Measurements from ENCODE around the gene TUBGCP2.
"Not testable (repeated sequence)": the region's sequence is repeated elsewhere in the genome, so short reads cannot be mapped to it uniquely, and the experiment has no call there.

The TUBGCP2 gene

DNA sequence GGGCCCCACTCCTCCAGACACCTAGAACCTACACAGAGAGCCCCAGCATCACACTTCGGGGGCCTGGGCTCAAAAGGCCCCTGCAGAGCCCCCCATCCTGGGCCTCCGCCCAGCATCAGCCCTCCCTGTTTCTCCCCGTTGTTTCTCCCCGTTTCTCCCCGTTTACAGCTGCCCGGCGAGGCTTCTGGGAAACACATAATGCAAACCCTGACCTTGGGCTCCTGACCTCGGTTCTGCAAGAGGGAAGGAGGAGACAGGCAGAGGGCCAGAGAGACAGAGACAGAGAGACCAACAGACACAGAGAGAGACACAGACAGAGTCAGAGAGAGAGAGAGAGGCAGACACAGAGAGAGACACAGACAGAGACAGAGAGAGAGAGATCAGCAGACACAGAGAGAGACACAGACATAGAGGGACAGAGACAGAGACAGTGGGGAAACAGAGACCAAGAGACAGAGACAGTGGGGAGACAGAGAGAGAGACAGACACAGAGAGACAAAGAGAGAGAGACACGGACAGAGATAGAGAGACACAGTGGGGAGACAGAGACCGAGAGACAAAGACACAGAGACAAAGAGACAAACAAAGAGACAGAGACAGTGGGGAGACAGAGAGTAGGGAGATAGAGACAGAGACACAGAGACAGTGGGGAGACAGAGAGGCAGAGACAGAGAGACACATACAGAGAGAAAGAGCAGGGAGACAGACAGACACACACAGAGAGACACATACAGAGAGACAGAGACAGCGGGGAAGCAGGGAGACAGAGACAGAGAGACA is 58.5 kb downstream of the TUBGCP2 start:
- DNase-seq (ENCODE audit: low spot score) (no peak), FAIRE-seq (no peak)

DNA sequence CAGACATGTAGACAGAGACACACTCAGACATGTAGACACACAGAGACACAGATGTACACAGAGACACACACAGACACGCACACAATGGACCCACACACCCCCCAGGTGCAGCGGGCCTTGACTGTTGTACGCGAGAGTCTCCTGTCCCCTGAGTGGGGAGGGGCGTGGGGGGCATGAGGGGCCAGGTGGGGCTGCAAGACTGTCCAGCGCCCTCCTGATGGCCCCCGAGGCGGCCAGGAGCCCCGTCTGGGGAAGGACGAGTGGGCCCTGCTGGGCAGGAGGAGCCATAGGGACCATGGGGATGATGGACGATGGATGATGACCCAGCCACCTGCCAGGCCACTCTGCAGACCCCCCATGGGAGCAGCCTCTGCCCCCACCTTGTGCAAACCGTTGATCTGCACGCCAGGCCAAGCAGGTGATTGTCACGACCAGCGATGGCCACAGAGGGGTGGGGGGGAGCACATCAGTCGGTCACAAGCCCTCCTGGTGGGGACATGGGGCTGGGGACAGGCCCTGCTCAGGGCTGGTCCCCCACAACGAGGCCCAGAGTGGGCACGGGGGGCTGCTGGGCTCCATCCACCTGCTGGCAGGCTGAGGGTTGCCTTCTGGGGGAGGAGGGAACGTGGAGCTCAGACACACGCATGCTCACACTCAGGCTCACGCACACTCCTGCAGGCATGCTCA is 59.4 kb downstream of the TUBGCP2 start:
- no peak for FAIRE-seq

DNA sequence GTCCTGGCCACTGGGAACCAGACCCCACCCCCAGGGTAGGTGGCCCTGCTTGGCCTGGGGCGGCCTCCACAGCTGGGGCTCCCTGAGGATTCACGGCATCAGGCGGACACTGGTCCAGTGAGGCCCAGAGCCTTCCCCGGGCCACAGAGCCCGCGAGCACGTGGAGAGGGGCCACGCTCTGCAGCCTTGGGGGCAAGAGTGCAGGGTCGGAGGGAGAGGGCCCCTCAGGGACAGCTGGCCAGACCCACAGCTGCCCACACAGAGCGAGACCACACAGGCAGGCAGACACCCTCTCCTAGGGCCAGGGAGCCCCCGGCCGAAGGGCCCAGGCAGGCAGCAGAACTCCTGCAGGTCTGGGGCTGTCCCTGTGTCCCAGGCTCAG is 60.3 kb downstream of the TUBGCP2 start:
- no peak for FAIRE-seq
- DNase-seq (ENCODE audit: low spot score): no peak

More for the DNA sequence above, 59.4 kb downstream of the TUBGCP2 start:
- no peak for DNase-seq (ENCODE audit: low spot score)

DNA sequence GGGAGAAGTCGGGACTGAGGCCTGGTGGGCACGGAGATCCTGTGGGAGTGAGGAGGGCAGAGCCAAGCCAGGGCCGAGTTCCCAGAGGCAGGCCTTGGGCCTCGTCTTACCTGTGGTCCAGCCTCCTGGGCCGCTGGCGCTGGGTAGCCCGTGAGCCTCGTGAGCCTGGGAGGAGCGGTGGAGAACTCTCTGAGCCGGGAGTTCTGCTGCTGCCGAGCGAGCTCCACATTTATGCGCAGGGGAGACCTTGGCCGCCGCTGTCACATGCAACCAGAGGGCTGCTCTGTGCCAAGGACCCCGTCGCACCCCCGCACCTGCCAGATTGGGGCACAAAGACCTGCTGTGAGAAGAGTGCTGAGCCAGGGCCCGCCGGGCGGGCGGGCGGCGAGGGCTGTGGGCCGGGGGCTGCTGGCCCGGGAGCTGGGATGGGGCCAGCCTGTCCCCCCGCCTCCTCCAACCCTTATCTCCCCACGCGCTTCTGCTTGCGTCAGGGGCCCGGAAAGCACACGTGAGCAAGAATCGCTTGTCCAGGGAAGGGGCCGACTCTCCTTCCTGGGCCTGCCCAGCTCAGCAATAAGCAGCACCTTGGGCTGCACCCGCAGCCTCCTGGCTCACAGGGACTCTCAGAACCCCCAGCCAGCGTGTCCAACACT is 60.9 kb downstream of the TUBGCP2 start:
- FAIRE-seq: no peak
- DNase-seq (ENCODE audit: low spot score): no peak

DNA sequence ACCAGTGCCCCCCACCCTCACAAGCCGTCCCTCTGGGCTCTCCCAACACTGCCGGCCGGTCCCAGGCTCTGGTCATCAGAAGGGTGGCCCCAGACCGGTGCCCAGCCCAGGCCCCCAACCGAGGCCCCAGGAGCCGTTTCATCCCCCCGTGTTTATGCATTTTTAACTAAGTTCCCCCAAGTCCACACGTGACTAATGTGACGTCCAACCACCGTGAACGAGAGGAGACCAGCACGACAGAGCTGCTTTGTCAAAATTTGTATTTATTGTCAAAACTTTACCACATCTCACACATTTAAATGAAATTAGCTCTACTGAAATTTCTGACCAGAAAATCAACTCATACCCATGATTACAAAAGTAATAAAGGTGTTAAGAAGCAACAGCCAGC is 62.4 kb downstream of the TUBGCP2 start:
- DNase-seq (ENCODE audit: low spot score) (no peak), FAIRE-seq (no peak)

DNA sequence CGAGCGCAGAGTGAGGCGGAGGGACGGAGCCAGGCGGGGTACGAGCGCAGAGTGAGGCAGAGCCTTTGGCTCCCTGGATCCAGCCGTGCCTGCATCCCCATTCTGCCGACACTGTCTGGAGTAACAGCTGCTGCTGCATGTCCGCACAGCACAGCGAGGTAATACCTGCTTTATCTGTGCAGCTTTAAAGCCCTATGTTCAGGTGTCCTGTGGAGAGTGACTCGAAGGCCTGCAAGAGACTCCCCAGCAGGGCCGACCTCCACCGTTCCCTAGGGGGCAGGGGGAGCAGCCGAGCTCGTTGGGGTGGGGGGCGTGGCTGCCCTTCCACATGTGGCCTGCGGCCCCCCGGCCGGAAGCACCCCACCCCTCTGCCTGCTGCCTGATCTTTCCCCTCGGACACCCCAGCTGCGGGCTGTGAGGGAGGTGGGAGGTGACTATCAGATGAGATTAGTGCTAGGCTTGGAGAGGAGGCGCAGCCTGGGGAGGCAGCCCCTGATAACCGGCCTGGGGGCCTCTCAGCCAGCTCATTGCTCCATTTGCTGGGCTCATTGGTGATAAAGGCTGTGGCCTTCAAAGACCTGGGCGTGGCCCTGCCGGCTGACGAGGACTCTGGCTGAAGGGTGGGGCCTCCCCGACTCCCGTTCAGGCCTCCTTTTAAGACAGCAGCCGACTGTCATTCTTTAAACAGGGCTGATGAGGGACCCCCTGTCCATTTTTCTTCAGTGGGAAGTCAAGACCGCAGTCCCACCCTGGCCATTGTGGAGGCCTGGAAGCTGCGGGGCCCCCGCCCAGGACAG is 63.0 kb downstream of the TUBGCP2 start:
- FAIRE-seq (no peak), DNase-seq (ENCODE audit: low spot score) (no peak)

DNA sequence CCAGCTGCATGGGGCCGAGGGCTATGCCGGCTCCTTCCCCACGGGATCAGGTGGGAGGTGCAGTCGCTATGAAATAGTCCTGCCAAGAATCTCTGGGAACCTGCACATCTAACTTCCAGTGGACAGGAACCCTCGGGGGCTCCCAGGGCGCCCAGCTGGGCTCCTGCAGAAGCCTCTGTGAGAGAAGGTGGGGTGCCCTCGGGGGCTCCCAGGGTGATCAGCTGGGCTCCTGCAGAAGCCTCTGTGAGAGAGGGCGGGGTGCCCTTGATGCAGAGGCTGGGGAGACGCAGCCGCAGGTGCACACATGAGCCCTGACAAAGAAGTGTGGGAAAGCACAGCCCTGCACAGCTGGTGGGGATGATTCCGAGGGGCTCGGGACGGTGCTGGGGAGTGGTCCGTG is 65.1 kb downstream of the TUBGCP2 start:
- DNase-seq (ENCODE audit: low spot score): no peak
- no peak for FAIRE-seq

DNA sequence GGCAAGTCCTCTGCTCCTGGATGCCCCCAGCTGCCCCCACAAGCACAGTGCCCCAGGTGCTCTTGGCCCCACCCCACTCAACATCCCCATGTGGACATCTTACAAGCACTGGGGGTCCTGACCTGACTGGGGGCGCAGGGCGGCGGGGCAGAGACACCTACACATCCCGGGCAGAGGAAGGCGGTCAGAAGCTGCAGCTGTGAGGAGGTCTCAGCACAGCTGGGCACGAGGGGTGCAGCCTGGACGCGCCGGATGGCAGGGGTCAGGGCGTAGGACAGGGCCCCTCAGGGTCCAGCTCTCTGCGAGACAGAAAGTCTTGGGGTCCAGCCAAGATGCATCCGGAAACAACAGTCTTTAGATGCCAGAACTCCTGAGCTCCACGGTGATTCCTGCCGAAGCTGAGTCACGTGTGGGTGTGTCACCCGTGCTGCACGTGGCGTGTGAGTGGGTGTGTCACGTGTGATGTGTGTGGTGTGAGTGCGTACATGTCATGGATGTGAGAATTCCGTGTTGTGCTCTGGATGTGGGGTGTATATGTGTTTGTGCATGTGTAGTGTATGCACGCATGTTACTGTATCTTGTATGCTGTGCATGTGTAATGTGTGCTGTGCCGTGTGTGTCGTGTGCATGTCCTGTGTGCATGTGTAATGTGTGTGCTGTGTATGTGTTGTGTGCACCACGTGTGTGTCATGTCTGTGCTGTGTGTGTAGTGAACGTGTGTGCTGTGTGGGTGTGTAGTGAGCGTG is 65.9 kb downstream of the TUBGCP2 start:
- no peak for FAIRE-seq
- no peak for DNase-seq (ENCODE audit: low spot score)

DNA sequence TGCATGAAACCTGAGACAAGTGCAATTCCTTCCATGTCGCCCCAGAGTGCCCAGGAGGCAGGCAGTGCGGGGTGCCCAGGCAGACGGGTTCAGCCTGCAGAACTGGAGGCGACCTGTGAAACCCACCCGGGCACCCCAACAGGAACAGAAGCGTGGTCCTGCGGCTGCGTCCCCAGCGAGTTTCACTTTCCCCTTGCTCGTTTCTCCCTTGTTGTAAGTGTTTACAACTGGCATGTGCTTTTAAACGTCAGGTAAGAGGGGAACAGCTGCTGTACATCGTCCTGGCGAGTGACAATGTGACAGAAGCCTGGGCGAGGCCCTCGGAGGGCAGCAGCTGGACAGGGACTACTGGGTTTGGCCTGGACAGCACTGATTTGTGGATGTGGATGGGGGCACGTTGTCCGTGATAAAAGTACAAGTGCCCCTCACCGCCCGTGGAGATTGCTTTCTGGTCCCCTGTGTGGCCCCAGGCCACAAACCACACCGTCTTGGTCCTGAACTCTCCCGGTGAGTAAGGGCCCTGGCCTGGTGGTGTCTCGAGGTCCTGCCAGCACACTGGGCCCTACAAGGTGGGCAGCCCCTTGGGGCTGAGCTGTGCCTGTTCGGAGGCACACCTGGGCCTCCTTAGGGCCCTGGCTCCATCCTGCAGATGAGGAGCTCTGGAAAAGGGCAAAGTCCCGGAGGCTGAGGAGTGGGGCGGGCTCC is 67.0 kb downstream of the TUBGCP2 start:
- no peak for DNase-seq (ENCODE audit: low spot score)
- no peak for FAIRE-seq

DNA sequence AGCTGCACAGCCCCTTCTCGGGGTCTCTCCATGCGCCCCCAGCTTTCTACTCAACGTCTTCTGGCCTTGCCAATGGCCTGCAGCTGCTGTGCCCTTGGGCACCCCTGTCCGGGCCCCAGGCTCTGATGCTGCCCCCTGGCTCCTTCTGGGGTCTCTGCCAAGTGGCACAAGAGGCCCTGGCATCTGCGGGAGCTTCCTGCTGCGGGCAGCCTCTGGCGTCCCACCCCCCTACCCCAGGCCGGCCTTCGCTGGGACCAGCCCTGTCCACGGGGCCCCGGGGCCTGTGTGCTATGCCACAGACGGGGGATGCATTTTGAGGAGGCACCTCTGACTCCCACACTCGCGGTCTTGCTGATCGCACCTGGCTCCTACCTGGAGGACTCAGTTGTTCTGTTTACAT is 68.7 kb downstream of the TUBGCP2 start:
- no peak for DNase-seq (ENCODE audit: low spot score)
- FAIRE-seq: no peak

DNA sequence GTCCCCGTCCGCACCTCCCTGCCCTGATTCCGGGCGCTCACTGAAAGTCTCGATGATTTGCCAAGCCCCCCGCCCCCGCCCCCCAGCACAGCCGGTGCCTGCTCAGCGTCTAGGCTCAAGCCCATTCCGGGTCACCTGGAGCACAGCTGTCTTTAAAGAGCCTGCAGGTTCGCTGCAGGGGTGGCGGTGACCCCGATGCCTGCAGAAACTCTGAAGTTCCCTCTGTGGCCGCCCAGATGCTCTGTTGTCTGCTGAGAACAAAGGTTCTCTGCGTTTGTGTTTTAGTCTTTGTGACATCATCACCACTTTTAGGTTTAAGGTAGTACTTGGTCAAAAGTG is 70.2 kb downstream of the TUBGCP2 start:
- no peak for FAIRE-seq
- DNase-seq (ENCODE audit: low spot score): no peak

DNA sequence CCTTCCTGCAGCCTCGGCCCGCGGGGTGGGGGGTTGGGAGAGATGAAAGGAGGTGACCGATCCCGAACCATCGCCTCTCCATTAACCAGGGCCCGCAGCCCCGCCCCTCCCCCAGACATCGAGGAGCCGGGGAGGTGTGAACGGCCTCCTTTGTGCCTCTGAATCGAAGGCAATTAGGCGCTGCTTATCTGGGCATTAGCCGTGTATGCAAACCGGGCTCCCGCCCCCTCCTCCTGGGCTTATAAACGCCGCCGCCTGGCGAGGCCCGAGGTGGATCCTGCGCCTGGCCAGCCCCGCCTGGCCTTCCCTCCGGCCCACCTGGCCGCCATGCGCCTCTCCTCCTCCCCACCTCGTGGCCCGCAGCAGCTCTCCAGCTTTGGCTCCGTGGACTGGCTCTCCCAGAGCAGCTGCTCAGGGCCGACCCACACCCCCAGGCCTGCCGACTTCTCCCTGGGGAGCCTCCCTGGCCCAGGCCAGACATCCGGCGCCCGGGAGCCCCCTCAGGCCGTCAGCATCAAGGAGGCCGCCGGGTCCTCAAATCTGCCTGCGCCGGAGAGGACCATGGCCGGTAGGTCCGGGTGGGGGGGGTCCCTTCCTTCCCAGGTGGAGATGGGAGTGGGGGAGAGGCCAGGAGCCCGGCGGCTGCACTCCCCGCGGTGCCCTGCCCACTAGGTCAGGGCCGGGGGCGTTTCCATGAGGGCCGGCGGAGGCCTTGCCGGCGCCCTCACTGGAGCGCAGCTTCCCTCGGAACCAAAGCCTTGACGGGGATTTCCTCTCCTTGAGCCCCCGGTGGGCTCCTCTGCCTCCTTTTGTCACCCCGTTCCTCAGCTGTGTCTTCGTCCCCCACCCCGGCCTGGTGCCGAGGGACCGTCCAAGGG is 70.8 kb downstream of the TUBGCP2 start, which contains the start of gene VENTX:
TSS of gene VENTX (plus strand) at position 268 of the 878 bp plus-strand sequence. CDS start at position 328, 60 bp downstream.
- FAIRE-seq (no peak), DNase-seq (ENCODE audit: low spot score) (no peak)

DNA sequence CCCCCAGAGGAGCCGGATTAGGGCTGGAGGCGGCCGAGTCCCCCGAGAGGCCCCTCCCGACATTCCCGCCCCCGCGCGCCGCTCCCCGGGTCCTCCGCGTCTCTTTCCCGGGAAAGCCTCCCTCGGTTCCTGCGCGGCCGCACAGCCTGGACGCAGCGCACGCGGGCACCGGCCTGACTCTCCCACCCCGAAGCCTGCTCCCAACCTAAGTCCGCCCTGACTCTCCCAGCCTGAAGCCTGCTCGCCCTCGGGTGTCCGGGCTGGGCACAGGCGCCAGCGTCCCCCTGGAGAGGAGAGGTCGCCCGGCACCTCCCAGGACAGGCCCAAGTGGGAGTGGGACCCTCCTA is 71.5 kb downstream of the TUBGCP2 start:
- DNase-seq (ENCODE audit: low spot score) (no peak), FAIRE-seq (no peak)

DNA sequence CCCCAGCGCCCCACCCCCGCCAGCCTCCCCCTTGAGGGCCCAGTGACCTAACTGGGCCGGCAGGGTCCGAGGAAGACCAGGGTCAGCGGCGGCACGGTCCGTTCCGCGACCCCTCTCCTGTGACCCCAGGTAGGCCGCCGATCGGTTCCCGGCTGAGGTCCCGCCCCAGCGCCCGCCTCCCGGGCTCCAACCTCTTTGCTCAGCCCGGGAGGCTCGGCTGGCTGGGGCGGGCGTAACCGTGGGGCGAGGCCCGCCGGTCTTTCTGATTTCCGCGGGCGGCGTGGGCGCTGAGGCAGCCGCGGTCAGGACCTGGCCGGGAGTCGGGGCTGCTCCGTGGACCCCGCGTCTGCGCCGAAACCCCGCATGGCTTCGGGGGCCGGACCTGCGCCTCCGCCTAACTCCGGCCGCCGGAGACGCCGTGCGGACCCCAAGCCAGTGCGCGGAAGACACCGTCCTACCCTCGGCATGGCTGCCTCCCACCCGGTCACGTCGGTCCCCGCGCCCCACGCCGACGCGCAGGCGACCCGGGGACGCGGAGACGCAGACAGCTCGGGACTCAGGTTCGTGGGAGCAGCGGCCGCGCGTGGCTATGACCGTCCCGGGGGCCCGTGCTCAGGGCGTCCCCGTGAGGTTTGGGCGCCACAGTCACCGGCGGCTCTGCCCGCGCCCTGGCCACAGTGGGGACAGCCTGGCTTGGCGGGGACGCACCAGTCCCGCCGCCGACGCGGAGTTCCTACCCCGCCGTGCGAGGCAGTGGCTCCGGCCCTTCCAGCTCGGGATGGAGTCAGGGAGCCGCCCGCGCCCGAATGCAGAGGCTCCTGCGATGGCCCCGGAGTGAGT is 72.1 kb downstream of the TUBGCP2 start:
- FAIRE-seq (no peak), DNase-seq (ENCODE audit: low spot score) (no peak)

DNA sequence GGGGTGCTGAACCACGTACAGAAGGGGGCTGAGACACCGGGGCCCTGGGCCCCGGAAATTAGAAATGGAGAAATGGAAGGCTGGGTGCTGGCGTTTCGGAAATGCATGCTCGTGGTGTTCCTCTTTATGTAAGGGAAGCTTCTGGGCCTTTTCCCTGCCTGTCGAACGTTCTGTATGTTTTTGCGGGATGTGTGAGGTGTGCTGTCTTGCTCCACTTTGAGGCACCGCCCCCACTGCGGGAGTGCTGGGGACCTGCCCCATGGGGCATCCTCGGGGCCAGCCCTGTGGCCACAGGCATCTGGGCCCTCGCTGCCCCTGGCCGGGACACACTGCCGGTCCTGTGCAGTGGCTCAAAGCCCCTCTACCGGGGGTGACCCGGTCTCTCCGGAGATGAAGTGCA is 72.7 kb downstream of the TUBGCP2 start:
- FAIRE-seq (no peak), DNase-seq (ENCODE audit: low spot score) (no peak)

DNA sequence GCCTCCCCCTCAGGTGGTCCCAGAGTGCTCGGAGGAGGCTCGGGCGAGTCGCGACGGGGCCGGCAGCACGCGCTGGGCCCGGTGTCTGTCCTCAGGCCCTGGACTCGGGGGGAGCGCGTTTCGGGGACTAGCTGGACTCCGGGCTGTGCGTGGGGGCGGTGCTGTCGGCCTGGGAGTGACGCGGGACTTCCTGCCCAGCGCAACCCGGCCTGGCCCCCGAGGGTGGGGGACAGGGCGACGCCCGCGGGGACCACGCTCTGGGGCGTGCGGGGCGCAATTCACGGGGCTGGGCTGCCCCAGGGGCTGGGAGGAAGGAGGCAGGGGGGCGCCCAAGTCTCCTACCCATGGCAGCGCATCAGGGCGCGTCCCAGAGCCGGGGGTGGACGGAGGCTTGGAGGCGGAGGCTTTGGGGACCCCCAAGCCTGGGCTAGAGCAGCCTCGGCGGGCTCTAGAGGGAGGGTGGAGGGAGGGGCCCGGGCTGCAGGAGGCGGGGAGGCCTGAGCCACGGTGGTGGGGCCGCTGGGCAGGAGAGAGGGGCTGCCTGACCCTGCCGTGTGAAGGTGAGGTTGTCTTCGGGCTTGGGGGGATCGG is 73.3 kb downstream of the TUBGCP2 start:
- FAIRE-seq: no peak
- no peak for DNase-seq (ENCODE audit: low spot score)

DNA sequence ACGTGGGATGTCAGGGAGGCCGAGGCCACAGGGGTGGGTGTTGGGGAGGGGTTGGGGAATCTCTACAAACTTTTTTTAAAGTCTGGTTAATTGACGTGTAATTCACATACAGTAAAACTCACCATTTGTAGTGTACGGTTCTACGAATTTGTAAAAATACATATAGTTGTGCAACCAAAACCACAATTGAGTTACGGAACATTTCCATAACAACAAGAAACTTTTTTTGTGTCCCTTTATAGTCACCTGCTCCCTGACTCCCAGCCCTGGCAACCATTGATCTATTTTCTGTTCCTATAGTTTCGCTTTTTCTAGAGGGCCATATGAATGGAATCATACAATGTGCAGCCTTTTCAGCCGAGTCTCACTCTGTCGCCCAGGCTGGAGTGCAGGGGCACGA is 73.9 kb downstream of the TUBGCP2 start:
- not testable (repeated sequence) for FAIRE-seq; DNase-seq (ENCODE audit: low spot score)

DNA sequence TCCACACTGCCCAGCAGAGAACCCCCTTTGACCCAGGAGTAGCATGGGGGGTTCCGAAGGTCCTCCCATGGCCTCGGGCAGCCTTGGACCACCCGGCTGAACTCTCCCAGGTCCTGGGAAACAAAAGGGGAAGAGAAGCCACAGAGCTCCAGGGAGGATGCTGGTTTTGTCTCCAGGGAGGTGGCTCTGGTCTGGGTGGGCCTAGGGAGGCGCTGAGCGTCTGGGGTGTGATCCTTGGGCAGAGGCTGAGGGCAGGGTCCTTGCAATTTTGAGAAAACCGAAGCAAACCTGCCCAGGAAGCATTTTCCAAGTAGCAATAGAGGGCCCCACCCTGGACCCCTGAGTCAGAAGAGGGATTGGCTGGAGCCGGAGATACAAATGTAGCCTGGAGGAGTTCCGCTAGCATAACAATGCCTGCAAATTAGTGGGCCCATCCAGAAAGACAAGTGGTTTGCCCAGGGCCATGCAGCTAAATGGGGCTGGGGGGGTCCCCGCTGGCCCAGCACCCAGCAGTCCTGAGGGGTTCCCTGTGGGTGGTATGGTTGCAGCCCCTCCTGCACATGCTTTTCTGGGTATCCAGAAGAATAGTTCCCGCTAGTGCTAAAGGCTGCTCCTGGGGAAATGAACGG is 76.6 kb downstream of the TUBGCP2 start:
- no peak for DNase-seq (ENCODE audit: low spot score)
- FAIRE-seq: no peak

Data from RCC 7860 (cell line).